Astrocyte of the hippocampus (primary cell): ENCODE measurements around the gene KPNA4.
A peak's percentile ranks its signal among the peaks of the same experiment; 100 is the strongest.
"Not testable (repeated sequence)": the region's sequence is repeated elsewhere in the genome, so short reads cannot be mapped to it uniquely, and the experiment has no call there.

ENCODE experiments used
- DNase-seq: peaks from one replicate; pipeline ENCODE4 v3.0.0; 2011; ENCODE audit warnings: low read depth, low spot score

Gene KPNA4, protein sequence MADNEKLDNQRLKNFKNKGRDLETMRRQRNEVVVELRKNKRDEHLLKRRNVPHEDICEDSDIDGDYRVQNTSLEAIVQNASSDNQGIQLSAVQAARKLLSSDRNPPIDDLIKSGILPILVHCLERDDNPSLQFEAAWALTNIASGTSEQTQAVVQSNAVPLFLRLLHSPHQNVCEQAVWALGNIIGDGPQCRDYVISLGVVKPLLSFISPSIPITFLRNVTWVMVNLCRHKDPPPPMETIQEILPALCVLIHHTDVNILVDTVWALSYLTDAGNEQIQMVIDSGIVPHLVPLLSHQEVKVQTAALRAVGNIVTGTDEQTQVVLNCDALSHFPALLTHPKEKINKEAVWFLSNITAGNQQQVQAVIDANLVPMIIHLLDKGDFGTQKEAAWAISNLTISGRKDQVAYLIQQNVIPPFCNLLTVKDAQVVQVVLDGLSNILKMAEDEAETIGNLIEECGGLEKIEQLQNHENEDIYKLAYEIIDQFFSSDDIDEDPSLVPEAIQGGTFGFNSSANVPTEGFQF

DNA sequence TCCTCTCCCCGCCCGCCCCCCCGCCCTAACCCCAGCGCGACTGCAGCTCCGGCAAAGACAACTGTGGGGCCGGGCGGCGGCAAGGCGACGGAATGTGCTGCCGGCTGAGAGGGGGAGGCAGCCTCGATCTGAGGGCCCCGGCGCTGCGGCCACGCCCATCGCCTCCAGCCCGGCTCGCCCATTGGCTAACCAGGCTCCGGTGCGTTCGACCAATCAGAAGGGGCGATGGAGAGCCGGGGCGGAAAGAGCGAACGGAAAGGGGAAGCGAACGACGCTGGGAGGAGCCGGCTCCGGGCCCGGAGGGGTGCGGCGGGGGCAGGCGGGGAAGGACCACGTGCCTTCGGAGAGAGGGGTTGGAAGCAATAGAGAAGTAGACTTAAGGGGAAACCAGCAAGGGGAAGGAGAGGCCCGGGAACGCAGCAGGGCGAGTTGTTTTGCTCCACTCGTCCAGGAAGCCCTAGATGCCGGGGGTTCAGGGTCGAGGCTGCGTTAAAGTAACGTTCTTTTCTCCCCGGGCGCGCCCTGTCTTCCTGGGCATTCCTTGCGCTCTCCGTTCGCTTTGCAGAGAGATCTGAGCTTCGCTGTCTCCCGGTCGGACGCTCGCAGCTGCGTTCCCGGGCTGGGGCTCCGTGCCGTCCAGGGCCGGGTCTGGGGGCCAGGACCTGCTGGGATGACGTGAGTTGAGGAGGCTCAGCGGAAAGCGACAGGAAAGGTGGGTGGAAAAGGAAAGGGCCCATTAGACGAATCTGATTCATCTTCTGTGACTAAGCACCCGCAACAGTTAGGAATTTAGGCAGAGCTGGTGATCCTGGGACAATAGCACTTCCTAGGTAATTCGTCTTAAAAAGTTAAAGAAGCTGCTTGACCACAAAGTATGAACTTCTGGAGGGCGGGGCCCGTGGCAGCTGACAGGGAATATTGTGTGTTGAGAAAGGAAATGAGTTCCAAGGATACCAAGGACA is at the start of gene KPNA4:
Gene KPNA4, minus strand, starts transcription at position 130 of the 962 bp plus-strand sequence. CDS start 289 bp downstream, outside the sequence.
- DNase-seq: peak; percentile 99

DNA sequence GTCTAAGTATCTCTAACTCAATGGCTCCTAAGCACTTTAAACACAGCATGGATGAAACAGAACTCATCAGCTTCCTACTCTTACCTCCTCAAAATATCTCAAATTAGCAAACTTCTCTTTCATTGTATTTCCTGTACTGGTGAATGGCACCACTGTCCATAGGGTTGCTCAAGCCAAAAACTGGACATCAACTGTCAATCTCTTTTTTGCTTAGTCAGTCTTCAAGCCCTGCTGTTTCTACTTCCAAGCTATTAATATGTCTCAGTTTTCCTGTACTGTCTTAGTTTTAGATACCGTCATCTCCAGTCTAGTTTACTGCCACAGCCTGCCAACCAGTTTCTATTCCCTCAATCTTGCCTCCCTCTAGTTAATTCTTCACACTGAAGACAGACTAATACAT is 48.3 kb upstream of the KPNA4 start:
- no peak for DNase-seq

DNA sequence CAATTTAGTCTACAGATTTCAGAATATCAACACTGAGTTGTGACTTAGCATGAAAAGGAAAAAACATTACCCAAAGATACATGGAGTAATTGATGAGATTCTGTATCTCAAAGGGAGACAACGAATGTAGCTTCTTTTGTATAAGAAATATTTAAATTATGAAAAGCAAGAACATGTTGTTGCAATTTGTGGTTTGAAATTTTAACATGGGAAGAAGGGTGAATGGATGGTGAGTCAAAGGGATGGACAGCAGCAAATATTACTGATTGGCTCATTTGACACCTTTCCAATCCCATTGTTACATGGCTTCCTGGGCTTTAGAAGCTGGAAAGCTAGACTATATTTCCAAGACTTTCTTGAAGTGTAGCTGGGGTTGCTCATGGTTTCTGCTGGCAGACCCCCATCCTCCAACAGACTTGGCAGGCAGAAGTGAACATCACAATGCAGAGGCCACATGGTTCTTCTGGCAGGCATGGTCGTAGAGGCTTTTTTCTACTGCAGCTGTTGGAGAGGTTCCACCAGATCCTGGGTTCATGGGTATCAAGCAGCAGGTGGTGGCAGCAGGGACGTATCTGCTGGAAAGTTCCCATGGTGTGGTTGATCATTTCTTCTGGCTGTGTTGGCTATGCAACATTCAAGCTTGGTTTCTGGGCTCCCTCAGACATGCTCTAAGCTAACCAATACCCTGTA is 47.2 kb upstream of the KPNA4 start:
- no peak for DNase-seq

DNA sequence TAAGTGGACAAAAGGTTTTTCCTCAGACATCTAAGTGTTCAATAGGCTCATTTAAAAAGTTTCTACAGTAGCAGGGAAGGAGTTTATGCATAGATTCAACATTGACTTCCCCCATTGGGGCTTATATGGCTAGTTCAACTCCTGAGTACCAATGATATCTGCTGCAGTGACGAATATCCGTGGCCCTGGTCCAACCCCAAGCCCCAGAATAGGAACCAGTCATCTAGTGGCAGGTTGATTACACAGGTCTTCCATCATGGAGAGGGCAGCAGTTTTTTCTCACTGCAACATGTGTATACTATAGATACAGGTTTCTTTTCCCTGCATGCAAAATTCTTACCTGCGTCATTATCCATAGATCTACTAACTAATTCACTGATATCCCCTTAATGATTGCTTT is 45.8 kb upstream of the KPNA4 start:
- no peak for DNase-seq

DNA sequence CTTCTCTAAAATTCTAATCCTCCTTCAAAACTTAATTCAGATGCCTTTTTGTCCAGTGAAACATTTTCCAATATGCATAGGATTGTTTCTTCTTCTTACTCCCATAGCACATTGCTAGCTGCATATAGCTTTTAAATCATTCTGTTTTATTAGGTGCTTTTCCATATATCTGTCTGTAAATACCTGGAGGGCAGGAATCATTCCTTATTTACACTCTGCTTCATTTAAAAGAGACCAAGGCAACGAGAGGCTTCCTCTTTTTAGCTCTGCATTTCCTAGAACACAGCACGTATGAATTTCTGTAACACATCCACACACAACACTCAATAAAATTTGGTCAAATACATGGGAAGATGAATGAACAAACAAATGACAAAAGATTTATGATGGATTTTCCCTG is 43.5 kb upstream of the KPNA4 start:
- DNase-seq: no peak

DNA sequence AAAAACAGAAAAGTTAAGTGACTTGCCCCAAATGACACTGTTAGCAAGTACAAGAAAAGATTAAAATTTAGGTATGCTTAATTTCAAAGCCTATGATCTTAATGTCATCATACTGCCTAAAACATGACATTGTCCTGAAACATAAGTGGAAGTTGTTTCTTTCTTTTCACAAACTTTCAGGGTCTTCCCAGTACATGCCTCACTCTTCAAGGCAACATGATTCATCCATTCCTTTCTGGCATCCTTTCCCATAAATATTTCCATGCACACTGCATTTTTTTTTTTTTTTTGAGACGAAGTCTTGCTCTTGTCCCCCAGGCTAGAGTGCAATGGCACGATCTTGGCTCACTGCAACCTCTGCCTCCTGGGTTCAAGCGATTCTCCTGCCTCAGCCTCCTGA is 42.5 kb upstream of the KPNA4 start:
- peak; percentile 11 for DNase-seq

DNA sequence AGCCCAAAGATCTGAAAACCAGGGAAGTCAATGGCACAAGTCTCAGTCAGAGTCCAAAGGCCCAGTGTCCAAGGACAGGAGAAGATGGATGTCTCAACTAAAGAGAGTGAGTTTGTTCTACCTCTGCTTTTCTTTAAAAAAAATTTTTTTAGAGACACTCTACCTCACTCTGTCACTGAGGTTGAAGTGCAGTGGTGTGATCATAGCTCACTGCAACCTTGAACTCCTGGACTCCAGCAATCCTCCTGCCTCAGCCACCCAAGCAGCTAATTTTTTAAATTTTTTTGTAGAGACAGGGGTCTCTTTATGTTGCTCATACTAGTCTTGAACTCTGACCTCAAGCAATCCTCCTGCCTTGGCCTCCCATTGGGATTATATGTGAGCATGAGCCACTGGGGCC is 39.9 kb upstream of the KPNA4 start:
- no peak for DNase-seq

DNA sequence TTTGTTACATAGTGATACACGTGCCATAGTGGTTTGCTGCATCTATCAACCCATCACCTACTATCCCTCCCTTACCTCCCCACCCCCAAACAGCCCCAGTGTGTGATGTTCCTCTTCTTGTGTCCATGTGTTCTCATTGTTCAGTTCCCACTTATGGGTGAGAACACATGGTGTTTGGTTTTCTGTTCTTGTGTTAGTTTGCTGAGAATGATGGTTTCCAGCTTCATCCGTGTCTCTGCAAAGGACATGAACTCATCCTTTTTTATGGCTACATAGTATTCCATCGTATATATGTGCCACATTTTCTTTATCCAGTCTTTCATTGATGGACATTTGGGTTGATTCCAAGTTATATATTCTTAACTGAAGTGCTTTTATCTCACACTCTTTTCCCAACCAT is 38.5 kb upstream of the KPNA4 start:
- DNase-seq: not testable (repeated sequence)

DNA sequence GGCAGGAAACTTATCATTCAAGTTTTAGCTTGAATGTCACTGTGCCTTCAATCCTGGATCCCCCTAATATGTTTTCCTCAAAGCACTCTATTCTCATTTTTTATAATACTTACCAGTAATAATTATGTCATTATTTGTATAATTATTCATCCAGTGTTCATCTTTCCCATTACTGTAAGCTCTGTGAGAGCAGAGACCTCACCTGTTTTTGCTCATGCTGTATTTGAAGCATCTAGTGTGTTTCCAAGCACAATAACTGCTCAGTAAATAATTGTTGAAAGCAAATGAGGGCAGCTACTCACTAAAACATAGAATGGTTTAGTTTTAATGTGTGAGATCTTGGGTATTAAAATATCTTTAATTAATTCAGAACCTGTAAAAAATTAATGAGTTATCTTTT is 36.9 kb upstream of the KPNA4 start:
- DNase-seq: no peak

DNA sequence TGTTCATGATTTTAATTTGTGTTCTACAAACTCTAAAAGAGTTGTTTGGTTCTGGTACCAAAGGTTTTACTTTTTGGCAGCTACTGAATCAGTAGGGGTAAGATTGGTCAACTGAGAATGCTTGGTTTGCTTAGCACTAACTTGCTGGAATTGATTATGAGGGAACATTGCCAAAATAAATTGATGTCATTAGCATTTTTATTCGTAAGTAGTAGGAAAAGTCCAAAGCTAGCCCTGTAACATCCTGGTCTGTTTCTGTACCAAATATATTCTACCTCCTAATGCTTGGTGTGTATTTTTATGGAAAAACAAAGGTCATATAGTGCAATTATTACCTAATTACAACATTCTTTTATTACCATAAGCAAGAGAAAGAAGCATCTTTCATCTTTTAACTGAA is 35.9 kb upstream of the KPNA4 start:
- peak; percentile 5 for DNase-seq

DNA sequence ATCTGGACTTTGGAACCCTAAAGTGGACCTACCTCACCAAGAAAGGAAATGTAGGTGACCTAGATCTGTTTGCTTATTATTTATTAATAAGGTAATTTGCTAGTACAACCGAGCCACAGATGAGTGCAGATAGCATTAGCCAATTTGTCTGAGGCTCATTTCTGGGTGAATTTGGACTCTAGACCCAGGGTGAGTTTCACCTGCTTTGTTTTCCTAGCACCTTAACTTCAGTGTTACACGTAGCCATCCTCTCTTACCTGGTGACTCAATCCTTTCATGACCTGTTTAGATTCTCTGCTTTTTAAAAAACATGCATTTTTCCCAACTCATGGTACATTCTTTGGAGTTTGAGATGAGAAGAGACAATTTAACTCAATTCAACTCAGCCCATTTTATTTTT is 33.5 kb upstream of the KPNA4 start:
- DNase-seq: no peak

DNA sequence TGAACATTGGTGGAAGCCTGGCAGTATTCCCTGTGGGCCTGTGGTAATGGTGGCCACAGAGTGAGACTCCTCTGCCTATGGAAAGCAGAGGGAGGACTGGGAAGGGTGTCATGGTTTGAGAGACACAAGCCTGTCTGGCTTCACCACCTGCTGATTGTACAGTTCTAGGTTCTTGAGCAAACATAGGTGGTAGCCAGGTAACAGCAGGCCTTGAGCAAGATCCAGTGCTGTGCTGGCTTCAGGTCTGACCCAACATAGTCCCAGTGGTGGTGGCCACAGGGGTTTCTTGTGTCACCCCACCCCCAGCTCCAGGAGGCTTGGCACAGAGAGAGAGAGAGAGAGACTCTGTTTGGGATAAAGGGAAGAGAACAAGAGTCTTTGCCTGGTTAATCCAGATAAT is 22.7 kb upstream of the KPNA4 start:
- no peak for DNase-seq

DNA sequence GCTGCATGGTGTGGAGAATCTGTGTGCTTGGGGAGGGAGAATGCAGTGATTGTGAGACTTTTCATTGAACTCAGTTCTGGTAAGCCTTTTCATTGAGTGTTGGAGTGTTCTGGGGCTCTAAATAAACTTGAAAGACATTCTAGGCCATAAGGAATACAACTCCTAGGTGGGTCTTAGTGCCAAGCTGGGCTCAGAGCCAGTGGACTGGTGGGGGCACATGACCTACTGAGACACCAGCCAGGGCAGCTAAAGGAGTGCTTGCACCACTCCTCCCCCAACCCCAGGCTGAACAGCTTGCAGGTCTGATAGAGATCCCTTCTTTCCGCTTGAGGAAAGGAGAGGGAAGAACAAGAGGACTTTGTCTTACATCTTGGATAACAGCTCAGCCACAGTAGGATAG is 21.7 kb upstream of the KPNA4 start:
- DNase-seq: no peak

DNA sequence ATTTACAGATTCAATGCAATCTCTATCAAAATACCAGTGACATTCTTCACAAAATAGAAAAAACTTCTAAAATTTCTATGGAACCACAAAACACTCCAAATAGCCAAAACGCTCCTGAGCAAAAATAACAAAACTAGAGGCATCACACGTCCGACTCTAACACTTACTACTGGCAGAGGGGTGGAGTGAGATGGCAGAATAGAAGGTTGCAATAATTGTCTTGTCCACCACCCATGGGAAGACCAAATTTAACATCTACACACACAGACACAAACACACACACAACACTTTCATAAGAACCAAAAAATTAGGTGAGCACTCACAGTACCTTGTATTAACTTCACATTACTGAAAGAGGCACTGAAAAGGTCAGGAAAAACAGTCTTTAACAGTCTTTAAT is 21.3 kb upstream of the KPNA4 start:
- DNase-seq: no peak

DNA sequence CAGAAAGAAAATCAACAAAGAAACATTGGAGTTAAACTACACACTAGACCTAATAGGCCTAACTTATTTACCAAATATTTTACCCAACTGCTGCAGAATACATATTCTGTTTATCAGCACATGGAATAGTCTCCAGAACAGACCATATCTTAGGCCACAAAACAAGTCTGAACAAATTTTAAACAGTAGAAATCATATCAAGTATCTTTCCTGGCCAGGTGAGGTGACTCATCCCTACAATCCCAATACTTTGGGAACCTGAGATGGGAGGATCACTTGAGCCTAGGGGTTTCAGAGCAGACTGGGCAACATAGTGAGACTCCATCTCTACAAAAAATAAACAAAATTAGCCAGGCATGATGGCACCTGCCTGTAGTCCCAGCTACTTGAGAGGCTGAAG is 18.1 kb upstream of the KPNA4 start:
- no peak for DNase-seq

DNA sequence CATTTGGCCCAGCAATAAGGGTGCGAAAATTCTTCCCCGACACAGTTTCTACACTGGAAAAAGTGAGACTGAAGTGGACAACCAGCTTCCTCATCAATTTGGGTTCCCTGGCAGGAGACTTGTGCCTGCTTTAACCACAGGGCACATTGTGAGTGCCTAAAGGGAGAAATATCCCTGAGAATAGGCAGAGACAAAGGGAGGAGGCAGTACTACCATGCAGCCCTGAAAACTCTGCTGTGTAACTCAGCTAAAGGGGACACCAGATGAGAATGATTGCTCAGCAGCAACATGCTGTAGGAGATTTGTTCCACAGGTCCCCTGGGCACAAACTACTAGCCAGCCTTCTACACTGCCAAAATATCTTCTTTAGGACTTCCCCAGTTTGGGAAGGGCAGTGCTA is 15.6 kb upstream of the KPNA4 start:
- DNase-seq: no peak

DNA sequence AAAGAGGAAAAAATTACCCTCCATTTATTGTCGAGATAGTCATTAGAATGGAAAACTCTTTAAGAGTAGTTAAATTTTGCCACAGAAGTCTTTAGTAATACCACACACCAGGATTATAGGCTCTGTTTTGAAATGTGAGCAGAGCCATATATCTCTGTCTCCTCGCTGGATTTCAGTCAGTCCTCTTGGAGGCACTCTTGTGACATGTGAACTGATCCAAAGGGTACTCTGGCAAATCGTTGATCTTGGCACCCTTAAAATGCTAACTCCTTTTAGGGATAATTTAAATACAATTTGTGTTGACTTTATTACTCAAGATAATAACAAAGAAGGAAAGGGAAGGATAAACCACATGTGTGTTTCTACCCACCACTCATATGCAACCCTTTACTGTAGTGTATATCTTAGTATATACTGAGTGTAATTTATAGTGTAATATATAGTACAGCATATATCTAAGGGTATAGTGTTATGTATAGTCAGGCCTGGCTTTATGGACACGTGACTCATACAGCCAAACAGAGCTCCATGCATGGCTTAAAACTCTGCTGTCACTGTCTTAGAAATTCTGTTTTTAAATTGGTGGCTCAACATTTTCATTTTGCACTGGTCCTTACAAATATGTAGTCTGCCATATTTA is 12.3 kb upstream of the KPNA4 start:
- peak; percentile 63 for DNase-seq

DNA sequence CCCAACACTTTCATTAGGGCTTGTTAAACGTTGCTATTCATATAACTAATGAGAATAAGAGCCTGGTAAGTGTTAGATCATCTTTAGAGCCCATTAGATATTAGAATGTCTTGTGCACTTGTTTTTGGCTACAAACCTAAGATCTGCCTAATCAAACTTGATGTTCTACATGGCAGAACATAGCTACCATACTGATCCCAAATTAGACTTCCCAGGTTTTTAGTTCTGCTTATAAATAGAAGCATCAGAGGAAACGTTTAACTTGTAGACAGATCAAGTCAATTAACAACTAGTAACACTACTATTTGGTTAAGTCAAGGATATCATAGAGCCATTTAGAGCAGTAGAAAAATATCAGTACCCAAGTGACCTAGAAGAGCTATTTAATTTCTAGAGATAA is 11.7 kb upstream of the KPNA4 start:
- no peak for DNase-seq

DNA sequence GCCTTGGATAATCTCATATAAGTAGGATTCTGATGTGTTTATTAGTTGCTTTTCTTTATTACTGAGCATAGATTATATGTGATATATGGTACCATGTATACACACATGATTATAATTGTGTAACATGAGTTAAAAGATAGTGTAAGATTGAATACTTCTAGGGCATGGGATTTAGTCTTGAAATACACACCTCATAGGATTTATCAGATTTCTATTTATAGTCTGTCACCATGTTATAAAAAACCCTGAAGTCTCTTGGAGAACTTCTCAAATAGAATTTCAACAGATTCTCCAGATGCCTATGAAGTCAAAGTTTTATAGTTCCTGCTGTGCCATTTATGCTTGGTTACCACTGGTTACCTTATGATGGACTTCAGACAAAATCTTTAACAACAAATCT is 11.2 kb upstream of the KPNA4 start:
- DNase-seq: no peak

DNA sequence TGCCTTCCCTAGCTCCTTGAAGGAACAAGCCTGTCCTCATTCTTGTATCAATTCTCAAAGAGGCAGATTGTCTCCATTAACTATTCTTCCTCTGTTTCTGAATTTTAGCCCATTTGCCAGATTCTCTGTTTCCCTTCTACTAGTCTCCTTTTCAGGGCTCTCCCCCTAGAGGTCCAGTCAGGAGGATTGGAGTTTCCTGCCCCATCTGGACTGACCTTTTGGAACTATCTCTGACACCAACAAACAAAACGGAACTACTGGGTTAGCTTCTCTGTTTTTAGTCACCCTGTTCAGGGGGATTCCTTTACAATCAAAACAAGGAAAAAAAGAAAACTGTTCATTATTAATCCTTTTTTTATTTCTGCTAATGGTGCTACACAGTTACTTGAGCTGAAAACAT is 10.2 kb upstream of the KPNA4 start:
- no peak for DNase-seq

DNA sequence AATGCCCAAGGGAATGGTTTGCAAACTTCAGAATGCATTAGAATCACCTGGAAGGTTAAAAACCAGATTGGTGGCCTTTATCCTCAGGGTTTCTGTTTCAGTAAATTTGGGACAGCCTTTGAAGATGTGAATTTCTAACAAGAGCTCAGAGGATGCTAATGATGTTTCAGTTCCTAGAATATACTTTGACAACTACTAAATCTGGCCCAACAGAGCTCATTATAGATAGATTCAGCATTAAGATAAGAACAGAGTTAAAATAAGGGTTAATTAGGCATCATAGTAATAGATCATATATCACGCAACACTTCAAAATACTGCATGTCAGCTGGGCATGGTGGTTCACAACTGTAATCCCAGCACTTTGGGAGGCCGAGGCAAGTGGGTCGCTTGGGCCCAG is 9.3 kb upstream of the KPNA4 start:
- no peak for DNase-seq
